ENCODE results near the gene RCAN3. TPM values are rescaled to one million over a fixed set of nuclear protein-coding genes. Genes with fewer than 3 reads are reported as not detected.

RCAN3 gene
- total and polyA plus RNA-seq, 2 of the 4 experiments (the other 2 are of a cell fraction): 4.0 to 5.9 TPM

GRCh38 chr1:24507405-24507804 is 4.8 kb downstream of the RCAN3 start:
- TF ChIP-seq FOS (IDR thresholded peaks at IDR 0.05; ENCODE audit: low read depth, low read length) (no peak), CEBPB (IDR thresholded peaks at IDR 0.05; ENCODE audit: low read depth, low read length) (no peak), RAD21 (IDR thresholded peaks at IDR 0.05; ENCODE audit: low read length) (no peak), MXI1 (IDR thresholded peaks at IDR 0.05; ENCODE audit: borderline replicate concordance, low read depth, low read length) (no peak), RCOR1 (IDR thresholded peaks at IDR 0.05; ENCODE audit: insufficient replicate concordance, low read length) (no peak), USF2 (IDR thresholded peaks at IDR 0.05; ENCODE audit: low read depth, low read length) (no peak), NFE2L2 (IDR thresholded peaks at IDR 0.05; ENCODE audit: low read depth, low read length) (no peak), SMC3 (IDR thresholded peaks at IDR 0.05; ENCODE audit: low read depth, low read length) (no peak), RFX5 (IDR thresholded peaks at IDR 0.05; ENCODE audit: low read depth, low read length) (no peak), MAFK (IDR thresholded peaks at IDR 0.05; ENCODE audit: low read depth, low read length) (no peak), CHD1 (IDR thresholded peaks at IDR 0.05; ENCODE audit: low read depth, low read length) (no peak), CTCF (conservative IDR thresholded peaks at IDR 0.05; ENCODE audit: low read depth, low read length) (no peak), MAZ (IDR thresholded peaks at IDR 0.05; ENCODE audit: borderline replicate concordance, low read depth, low read length) (no peak), POLR2A (IDR thresholded peaks at IDR 0.05; ENCODE audit: low read depth, low read length) (no peak), BHLHE40 (IDR thresholded peaks at IDR 0.05; ENCODE audit: low read depth, low read length) (no peak), ELK1 (IDR thresholded peaks at IDR 0.05; ENCODE audit: borderline replicate concordance, low read depth, low read length) (no peak)
- Histone ChIP-seq H3K56ac (ENCODE audit: extremely low read depth, insufficient read depth, low read length) (no peak overlapping the region), H2BK5ac (ENCODE audit: low read depth, low read length, poor library complexity, severe bottlenecking) (no peak overlapping the region), H4K20me1 (ENCODE audit: insufficient read depth, low read length) (no peaks in the 10 kb centered on the region; the same call in 1 of the 2 replicates), H3K14ac (replicated peaks; ENCODE audit: low read depth, low read length) (no peak overlapping the region), H2AK5ac (ENCODE audit: low read depth, low read length) (no peak overlapping the region), H3K79me1 (ENCODE audit: low read depth in 1 of 2, low read length in 2 of 2) (peaks cover 12 to 22% of the 10 kb centered on the region in 2 experiments), H3K4me1 (ENCODE audit: control insufficient read depth, insufficient read depth, low read length) (no peaks in the 10 kb centered on the region), H3K23ac (ENCODE audit: low read depth, low read length) (no peak overlapping the region), H3K27ac (ENCODE audit: insufficient read depth, low read length) (no peak overlapping the region), H3K18ac (ENCODE audit: low read depth, low read length) (no peak overlapping the region), H3K9me1 (ENCODE audit: insufficient read depth, low read length) (peaks cover 11% of the 10 kb centered on the region; the same call in 1 of the 2 replicates), H4K91ac (ENCODE audit: insufficient read depth, low read depth, low read length) (no peak overlapping the region), H3K4me2 (ENCODE audit: low read depth, low read length) (no peak overlapping the region), H3K27me3 (ENCODE audit: control insufficient read depth, insufficient read depth, low read length) (no peaks in the 10 kb centered on the region), H2AFZ (replicated peaks; ENCODE audit: low read length, poor library complexity) (no peak overlapping the region), H3K9me3 (ENCODE audit: control insufficient read depth, insufficient read depth, low read length) (no peaks in the 10 kb centered on the region), H3K4ac (ENCODE audit: low read depth, low read length) (no peak overlapping the region), H3K9ac (ENCODE audit: low read depth, low read length) (no peak overlapping the region), H2AK9ac (replicated peaks; ENCODE audit: low read depth, low read length, poor library complexity) (no peak overlapping the region), H4K5ac (ENCODE audit: low read depth, low read length) (no peak overlapping the region), H3K4me3 (ENCODE audit: insufficient read depth, low read depth, low read length) (no peak overlapping the region), H3K36me3 (ENCODE audit: control insufficient read depth, insufficient read depth, low read length) (no peaks in the 10 kb centered on the region; the same call in 1 of the 2 replicates), H2BK15ac (ENCODE audit: low read depth, low read length) (no peak overlapping the region), H4K8ac (ENCODE audit: low read depth in 2 of 2, low read length in 2 of 2) (no peak overlapping the region), H2BK20ac (ENCODE audit: low read depth, low read length) (no peak overlapping the region), H2BK120ac (ENCODE audit: low read depth, low read length) (no peak overlapping the region)
- WGBS, 2 experiments (ENCODE audit: extremely low coverage in 2 of 2, insufficient read length in 1 of 2): 88% methylated on average over 4 of the region's 5 CpGs; no CpG with 5 or more reads in 1 of the 2 experiments
- ChIA-PET POLR2A (ENCODE audit: unreplicated experiment) (no interaction called here), CTCF (no interaction called here)
- in situ Hi-C loops (cut with MboI; ENCODE audit: low sequenced_read_pairs) (no loop called here), dilution Hi-C loops (cut with HindIII; ENCODE audit: low sequenced_read_pairs, unreplicated experiment) (no loop called here), intact Hi-C loops (cut with micrococcal nuclease) (loop anchor here (10.0 kb wide), 1 partner anchor 107 kb away; no protein-coding TSS in a partner anchor)
- DNase-seq: no peak
- no TSS peak for BruUV-seq (replicated peaks)
- no peak for ATAC-seq (ENCODE audit: low read depth)

Measured in IMR-90 (cell line).